HepG2 (cell line): ENCODE results near the gene ESPNL. TPM values are rescaled to one million over a fixed set of nuclear protein-coding genes. Genes with fewer than 3 reads are reported as not detected.

Source experiments
- ATAC-seq: fragments of 200-7000 bp; cut with Tn5 transposase; 3 replicates; pipeline ENCODE4 v1.9.1; 2020; ENCODE audit warnings: mild to moderate bottlenecking, moderate library complexity
- BruUV-seq: library from RNA; stranded (reverse); fragments of 400-500 nt; replicated peaks from 2 replicates; lab custom pipeline; 2021; lab: Mats Ljungman, UMichigan
- CTCF ChIA-PET: fragments of 300-600 bp; formaldehyde crosslinking; extraction: SDS; loops from one replicate; lab custom pipeline; 2021; ENCODE audit warnings: low total read pairs, inconsistent platforms, low intra/inter-chr PET ratio; lab: Yijun Ruan, JAX
- POLR2A ChIA-PET: fragments of 350-600 bp; sonication (Branson Sonifier 250); formaldehyde crosslinking; loops from one replicate; lab custom pipeline; 2020; ENCODE audit warnings: antibody characterized with exemption, inconsistent platforms; lab: Yijun Ruan, JAX
- DNase-seq: peaks from one replicate; pipeline ENCODE4 v3.0.0-alpha.2; 2015; ENCODE audit warnings: low spot score
- FAIRE-seq: peaks from 3 replicates; lab custom pipeline; 2011; peaks lifted over from hg19 to GRCh38; lab: Jason Lieb, UNC
- H2AFZ ChIP-seq: one replicate; pipeline ENCODE4 v1.6.1; 2011; ENCODE audit warnings: low read length, inconsistent platforms
- H3K27ac ChIP-seq: fragments of 300-600 bp; 3 replicates; pipeline ENCODE4 v1.8.0; 2011; ENCODE audit warnings: mixed run types, mild to moderate bottlenecking, mixed read lengths, low read length, inconsistent platforms; ENCODE audit not compliant: insufficient read depth; ENCODE audit errors: extremely low read length
- H3K27me3 ChIP-seq, 2 experiments: fragments of 200-600 bp in 1 of 2; 2 replicates in 1 of 2; 3 replicates in 1 of 2; pipeline versions ENCODE4 v1.6.0 to v1.8.0; 2011; ENCODE audit warnings: low read length in 2 of 2, mild to moderate bottlenecking in 2 of 2, moderate library complexity in 2 of 2, inconsistent platforms in 1 of 2; ENCODE audit not compliant: insufficient read depth in 2 of 2, control insufficient read depth in 1 of 2
- H3K36me3 ChIP-seq, 2 experiments: fragments of 200-600 bp in 1 of 2; replicated peaks in 1 of 2; 2 replicates in 1 of 2; 3 replicates in 1 of 2; pipeline versions ENCODE4 v1.5.1 to v1.8.0; 2011; ENCODE audit warnings: low read length in 2 of 2, inconsistent platforms in 1 of 2; ENCODE audit not compliant: insufficient read depth in 2 of 2, control insufficient read depth in 1 of 2
- H3K4me1 ChIP-seq: 2 replicates; pipeline ENCODE4 v1.5.1; 2012; ENCODE audit warnings: low read length, inconsistent platforms; ENCODE audit not compliant: insufficient read depth
- H3K4me2 ChIP-seq: 2 replicates; pipeline ENCODE4 v1.6.0; 2011; ENCODE audit warnings: low read depth, low read length, inconsistent platforms
- H3K4me3 ChIP-seq, 3 experiments: fragments of 200-600 bp in 1 of 3; sonication (generic), shearing (Covaris generic) in 1 of 3; replicated peaks in 1 of 3; 2 replicates each; pipeline ENCODE4 v1.5.1; 2011 to 2016; ENCODE audit warnings: low read length in 3 of 3, inconsistent platforms in 2 of 3, low read depth in 2 of 3, mild to moderate bottlenecking in 2 of 3, control low read depth in 1 of 3, mixed read lengths in 1 of 3; ENCODE audit not compliant: insufficient read depth in 1 of 3
- H3K79me2 ChIP-seq: one replicate; pipeline ENCODE4 v1.6.1; 2011; ENCODE audit warnings: low read length, inconsistent platforms; ENCODE audit not compliant: insufficient read depth
- H3K9ac ChIP-seq: 2 replicates; pipeline ENCODE4 v1.6.0; 2011; ENCODE audit warnings: mild to moderate bottlenecking, low read depth, low read length, inconsistent platforms; ENCODE audit not compliant: insufficient read depth
- H3K9me3 ChIP-seq: 2 replicates; pipeline ENCODE4 v1.5.1; 2012; ENCODE audit warnings: mild to moderate bottlenecking, low read length
- H4K20me1 ChIP-seq: 2 replicates; pipeline ENCODE4 v1.6.0; 2011; ENCODE audit warnings: inconsistent platforms, mild to moderate bottlenecking, low read length, moderate library complexity; ENCODE audit not compliant: insufficient read depth
- KDM5B ChIP-seq: sonication (generic); formaldehyde crosslinking; IDR thresholded peaks from 2 replicates; pipeline ENCODE4 v1.4.0; 2020; ENCODE audit warnings: missing genetic modification reagents, mild to moderate bottlenecking, borderline replicate concordance
- MED13 ChIP-seq: sonication (generic); formaldehyde crosslinking; IDR thresholded peaks from 2 replicates; pipeline ENCODE4 v1.5.0; 2020; ENCODE audit warnings: missing genetic modification reagents
- SRSF4 ChIP-seq: fragments of 200-400 bp; formaldehyde crosslinking; IDR thresholded peaks from one replicate; pipeline ENCODE4 v1.6.1; 2018; ENCODE audit warnings: mild to moderate bottlenecking, low read depth, low read length, moderate library complexity; ENCODE audit not compliant: poor library complexity, severe bottlenecking
- ZNF777 ChIP-seq: sonication (generic); formaldehyde crosslinking; IDR thresholded peaks from 2 replicates; pipeline ENCODE4 v1.4.0; 2020; ENCODE audit warnings: missing genetic modification reagents
- WGBS: methylation state at CpG from one replicate; pipeline ENCODE4 v1.1.6; 2017; ENCODE audit warnings: low lambda C conversion rate; 5-methylcytosine and 5-hydroxymethylcytosine counted together
- in situ Hi-C: cut with HindIII; loops from 2 replicates; pipeline ENCODE4 v1.10.0; 2017; ENCODE audit warnings: low pct_unique_long_range_greater_than_20kb; ENCODE audit not compliant: extremely low pct_ligation_motif_present
- intact Hi-C: fragments of 100-400 bp; cut with micrococcal nuclease; formaldehyde crosslinking; loops from one replicate; pipeline ENCODE4 v1.10.0; 2022; ENCODE audit not compliant: unreplicated experiment
- polyA plus RNA-seq, 8 experiments: library from polyadenylated mRNA; depleted of rRNA in 3 of 8; stranded (reverse) in 7 of 8; unstranded in 1 of 8; fragments of >200 nt; fragmentation: Illumina TruSeq in 4 of 8; extraction: Trizol in 4 of 8; gene quantifications; 2 replicates each; pipeline versions ENCODE4 v1.2.1 to v1.2.3, GENCODE V29; 2011 to 2016; ENCODE audit warnings: low read depth in 4 of 8, missing spikeins in 1 of 8, mixed read lengths in 1 of 8; ENCODE audit not compliant: insufficient read depth in 1 of 8
- total RNA-seq, 5 experiments: library from RNA; depleted of rRNA; stranded (reverse); fragments of >200 nt; fragmentation: Illumina TruSeq; extraction: Trizol; gene quantifications; 2 replicates each; pipeline ENCODE4 v1.2.3, GENCODE V29; 2016; ENCODE audit warnings: low read depth in 1 of 5
- TF ChIP-seq, protein P1 (sequence below): sonication (generic); formaldehyde crosslinking; IDR thresholded peaks from 2 replicates; pipeline ENCODE4 v1.5.1; 2020; ENCODE audit warnings: mild to moderate bottlenecking, missing genetic modification reagents, moderate library complexity
- TF ChIP-seq, protein P2 (sequence below): sonication (generic); formaldehyde crosslinking; IDR thresholded peaks from 2 replicates; pipeline ENCODE4 v1.9.0; 2021; ENCODE audit warnings: missing genetic modification reagents, borderline replicate concordance
- TF ChIP-seq, protein P3 (sequence below): sonication (generic); formaldehyde crosslinking; IDR thresholded peaks from 2 replicates; pipeline ENCODE4 v1.4.0; 2020; ENCODE audit warnings: mild to moderate bottlenecking, missing genetic modification reagents

Gene ESPNL
- total and polyA plus RNA-seq, 2 of the 13 experiments (the other 11 are each of a cell fraction or from before 2014, with no cell fraction given) = 0.45 to 0.80 TPM

DNA sequence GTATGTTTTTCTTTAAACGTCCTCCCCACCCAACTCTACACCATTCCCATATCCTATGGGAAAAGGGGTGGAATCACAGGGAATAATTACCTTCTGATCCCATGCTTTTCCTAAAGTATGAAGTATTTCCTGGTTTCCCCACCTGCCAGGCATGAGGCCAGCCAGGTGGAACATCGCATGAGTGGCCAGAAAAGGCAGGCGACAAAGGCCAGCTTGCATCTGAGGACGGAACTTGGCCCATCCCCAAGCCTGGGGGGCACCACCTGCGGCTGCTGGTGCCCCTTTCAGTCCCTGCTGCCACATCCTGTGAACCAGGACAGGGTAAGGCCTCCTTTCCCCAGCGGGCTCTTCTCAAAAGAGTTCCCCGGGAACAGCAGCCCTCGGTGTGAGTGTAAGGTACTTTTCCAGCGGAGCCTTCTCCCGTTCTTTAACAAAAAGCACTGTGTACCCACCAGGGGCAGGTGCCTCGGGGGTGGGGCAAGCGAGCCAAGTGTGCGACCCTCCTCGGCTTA is 57.4 kb downstream of the ESPNL start:
- POLR2A ChIA-PET = no interaction called here
- H3K79me2 ChIP-seq = no peaks in the 10 kb centered on the region
- FAIRE-seq = no peak
- BruUV-seq = no TSS peak
- no peak overlapping the region for H2AFZ ChIP-seq
- H3K4me1 ChIP-seq = peaks cover 23% of the 10 kb centered on the region
- no peak overlapping the region for H3K4me3 ChIP-seq
- no peak overlapping the region for H3K27ac ChIP-seq
- H3K9me3 ChIP-seq = no peaks in the 10 kb centered on the region
- peaks cover 31 to 71% of the 10 kb centered on the region in 2 experiments for H3K27me3 ChIP-seq
- H3K9ac ChIP-seq = no peak overlapping the region
- intact Hi-C loops = no loop called here
- no peak for TF ChIP-seq KDM5B
- no peak for TF ChIP-seq ZNF777
- TF ChIP-seq, protein P1, sequence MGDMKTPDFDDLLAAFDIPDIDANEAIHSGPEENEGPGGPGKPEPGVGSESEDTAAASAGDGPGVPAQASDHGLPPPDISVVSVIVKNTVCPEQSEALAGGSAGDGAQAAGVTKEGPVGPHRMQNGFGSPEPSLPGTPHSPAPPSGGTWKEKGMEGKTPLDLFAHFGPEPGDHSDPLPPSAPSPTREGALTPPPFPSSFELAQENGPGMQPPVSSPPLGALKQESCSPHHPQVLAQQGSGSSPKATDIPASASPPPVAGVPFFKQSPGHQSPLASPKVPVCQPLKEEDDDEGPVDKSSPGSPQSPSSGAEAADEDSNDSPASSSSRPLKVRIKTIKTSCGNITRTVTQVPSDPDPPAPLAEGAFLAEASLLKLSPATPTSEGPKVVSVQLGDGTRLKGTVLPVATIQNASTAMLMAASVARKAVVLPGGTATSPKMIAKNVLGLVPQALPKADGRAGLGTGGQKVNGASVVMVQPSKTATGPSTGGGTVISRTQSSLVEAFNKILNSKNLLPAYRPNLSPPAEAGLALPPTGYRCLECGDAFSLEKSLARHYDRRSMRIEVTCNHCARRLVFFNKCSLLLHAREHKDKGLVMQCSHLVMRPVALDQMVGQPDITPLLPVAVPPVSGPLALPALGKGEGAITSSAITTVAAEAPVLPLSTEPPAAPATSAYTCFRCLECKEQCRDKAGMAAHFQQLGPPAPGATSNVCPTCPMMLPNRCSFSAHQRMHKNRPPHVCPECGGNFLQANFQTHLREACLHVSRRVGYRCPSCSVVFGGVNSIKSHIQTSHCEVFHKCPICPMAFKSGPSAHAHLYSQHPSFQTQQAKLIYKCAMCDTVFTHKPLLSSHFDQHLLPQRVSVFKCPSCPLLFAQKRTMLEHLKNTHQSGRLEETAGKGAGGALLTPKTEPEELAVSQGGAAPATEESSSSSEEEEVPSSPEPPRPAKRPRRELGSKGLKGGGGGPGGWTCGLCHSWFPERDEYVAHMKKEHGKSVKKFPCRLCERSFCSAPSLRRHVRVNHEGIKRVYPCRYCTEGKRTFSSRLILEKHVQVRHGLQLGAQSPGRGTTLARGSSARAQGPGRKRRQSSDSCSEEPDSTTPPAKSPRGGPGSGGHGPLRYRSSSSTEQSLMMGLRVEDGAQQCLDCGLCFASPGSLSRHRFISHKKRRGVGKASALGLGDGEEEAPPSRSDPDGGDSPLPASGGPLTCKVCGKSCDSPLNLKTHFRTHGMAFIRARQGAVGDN (CRISPR knock-in tag) = 0 out of 2 replicates have a peak, but pooled peaks have one; percentile 1
- TF ChIP-seq, protein P2, sequence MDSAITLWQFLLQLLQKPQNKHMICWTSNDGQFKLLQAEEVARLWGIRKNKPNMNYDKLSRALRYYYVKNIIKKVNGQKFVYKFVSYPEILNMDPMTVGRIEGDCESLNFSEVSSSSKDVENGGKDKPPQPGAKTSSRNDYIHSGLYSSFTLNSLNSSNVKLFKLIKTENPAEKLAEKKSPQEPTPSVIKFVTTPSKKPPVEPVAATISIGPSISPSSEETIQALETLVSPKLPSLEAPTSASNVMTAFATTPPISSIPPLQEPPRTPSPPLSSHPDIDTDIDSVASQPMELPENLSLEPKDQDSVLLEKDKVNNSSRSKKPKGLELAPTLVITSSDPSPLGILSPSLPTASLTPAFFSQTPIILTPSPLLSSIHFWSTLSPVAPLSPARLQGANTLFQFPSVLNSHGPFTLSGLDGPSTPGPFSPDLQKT (CRISPR knock-in tag) = no peak
- no peak for TF ChIP-seq SRSF4
- TF ChIP-seq, protein P3, sequence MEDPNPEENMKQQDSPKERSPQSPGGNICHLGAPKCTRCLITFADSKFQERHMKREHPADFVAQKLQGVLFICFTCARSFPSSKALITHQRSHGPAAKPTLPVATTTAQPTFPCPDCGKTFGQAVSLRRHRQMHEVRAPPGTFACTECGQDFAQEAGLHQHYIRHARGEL = no peak
- TF ChIP-seq MED13 (CRISPR knock-in tag) = no peak
- TF ChIP-seq, all 625 proteins: peak for 1
- Histone ChIP-seq H3K36me3 (no peaks in the 10 kb centered on the region), H4K20me1 (no peaks in the 10 kb centered on the region), H3K4me2 (no peak overlapping the region)
- CTCF ChIA-PET = no interaction called here
- WGBS = 33% methylated on average over 10 of the region's 14 CpGs
- ATAC-seq (no peak), DNase-seq (no peak)
- in situ Hi-C loops = no loop called here
